ENCODE results near the gene PIGQ.

DNA sequence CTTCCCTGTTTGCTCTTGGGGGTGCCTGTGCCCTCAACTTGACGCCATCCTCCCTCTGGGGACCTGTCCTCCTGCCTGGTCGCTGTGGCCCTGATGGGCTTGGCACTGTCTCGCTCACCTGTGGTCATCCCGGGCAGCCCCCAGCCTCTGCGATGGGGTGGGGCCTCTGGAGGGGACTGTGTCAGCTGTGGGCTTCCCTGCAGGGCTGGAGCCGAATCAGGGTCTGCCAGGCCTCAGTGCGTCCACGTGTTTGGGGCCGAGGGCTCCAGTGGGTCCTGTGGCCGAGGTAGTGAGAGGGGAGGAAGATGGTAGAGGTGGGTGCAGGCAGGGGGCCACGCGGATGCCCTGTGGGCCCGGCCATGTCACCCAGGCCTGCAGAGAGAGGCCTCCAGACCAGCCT, 8.0 kb downstream of the PIGQ start:
- TF ChIP-seq CTCF (conservative IDR thresholded peaks at IDR 0.05 in 1 of 2, IDR thresholded peaks at IDR 0.05 in 1 of 2; ENCODE audit: low read depth in 1 of 2, low read length in 2 of 2): no peak
- TF ChIP-seq EZH2 (IDR thresholded peaks at IDR 0.05; ENCODE audit: low read length, missing control alignments): no peak
